GM18858 (cell line): ENCODE results near the gene CDH26.

Experiments
- ATAC-seq: cut with Tn5 transposase; IDR thresholded peaks from one replicate; pipeline ENCODE4 v1.9.1; 2021; ENCODE audit not compliant: unreplicated experiment

Gene CDH26

DNA sequence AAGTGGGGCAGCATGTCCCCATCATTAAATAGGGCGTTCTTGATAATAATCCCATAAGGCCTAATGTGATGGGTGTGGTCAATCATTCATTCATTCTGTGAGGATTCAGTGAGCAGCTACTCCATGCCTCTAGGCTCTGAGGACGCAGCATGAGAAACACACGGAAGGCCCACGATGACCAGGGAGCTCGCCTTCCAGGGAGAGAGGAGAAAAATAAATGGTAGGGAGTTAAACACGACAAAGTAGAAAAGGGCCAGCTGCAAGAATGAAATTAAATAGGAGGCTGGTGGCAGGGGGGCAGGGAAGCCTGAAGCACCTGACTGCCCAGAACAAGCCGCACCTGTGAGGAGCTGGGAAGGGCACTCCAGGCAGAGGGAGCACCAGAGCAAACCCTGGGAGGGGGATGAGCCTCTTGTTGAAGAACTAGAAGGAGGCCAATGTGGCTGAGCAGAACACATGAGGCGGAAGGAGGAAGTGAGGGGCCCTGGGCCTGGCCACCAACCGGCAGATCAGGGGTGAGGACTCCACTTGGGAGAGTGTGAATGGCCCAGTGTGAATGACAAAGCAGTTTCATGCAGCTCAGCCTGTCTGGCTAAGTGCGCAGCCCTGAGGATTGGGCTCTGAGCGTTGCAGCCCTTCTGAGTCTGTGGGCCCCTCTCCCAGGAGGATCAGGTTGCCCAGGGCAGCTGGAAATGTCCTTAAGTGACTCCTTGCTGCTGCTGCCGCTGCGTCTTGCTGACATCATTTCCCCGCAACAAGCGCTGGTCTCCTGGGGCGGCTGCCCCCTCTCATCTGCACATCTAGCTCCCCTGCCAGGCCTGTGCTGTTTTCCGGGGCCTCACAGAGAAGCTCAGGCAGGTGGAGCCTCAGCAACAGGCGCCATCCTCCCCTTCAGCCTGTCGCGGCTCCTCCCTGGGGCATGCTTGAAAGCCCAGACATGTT, 99.9 kb downstream of the CDH26 start:
- no peak for ATAC-seq

GRCh38 chr20:60058879-60059278, 100.7 kb downstream of the CDH26 start:
- ATAC-seq = no peak

GRCh38 chr20:60060006-60060557, 101.9 kb downstream of the CDH26 start:
- ATAC-seq = no peak

DNA sequence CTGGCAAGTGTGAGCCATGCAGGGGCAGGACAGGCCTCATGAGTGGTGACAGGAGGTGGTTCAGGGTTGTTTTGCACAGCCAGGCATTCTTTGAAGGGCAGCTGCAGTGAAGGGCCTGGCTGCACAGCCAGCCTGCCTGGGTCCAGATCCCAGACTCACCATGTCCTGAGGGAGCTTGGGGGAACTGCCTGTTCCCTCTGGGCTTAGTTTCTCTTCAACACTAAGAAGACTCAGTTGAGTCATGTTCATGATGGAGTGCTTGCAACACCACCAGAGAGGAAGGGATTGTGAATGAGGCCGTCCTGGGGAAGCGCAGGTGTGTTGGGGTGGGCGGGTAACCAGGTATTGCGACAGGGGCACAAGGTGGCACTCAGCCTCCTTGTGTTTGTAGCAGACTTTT, 102.4 kb downstream of the CDH26 start:
- ATAC-seq = no peak

- ATAC-seq = no peak
Observed at GRCh38 chr20:60062431-60063047, 104.3 kb downstream of the CDH26 start.

DNA sequence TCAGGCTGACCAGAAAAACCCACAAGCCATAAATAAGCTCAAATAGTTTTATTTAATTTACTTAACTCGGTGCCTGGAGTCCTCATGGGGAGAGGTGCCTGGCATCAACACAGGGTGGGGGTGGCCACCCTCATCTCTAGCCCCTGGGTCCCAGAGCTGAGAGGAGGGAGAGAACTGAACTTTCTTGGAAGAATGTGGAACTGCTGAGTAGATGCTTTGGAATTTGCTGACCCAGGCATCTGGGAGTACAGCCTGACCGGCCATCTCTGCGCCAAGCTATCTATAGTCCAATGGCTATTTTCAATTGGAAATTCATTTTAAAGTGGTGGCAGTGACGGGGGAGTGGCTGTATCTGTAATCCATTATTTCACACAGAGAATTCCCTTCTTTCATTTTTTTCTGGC, 104.8 kb downstream of the CDH26 start:
- no peak for ATAC-seq

GRCh38 chr20:60063739-60064380, 105.6 kb downstream of the CDH26 start:
- ATAC-seq = no peak
